HepG2 (cell line): Measurements from ENCODE around the gene F13B. TPM values are rescaled to one million over a fixed set of nuclear protein-coding genes. Genes with fewer than 3 reads are reported as not detected.

ENCODE experiments used
- ATAC-seq: fragments of 200-7000 bp; cut with Tn5 transposase; 3 replicates; pipeline ENCODE4 v1.9.1; 2020; ENCODE audit warnings: mild to moderate bottlenecking, moderate library complexity
- BruUV-seq: library from RNA; stranded (reverse); fragments of 400-500 nt; replicated peaks from 2 replicates; lab custom pipeline; 2021; lab: Mats Ljungman, UMichigan
- CTCF ChIA-PET: fragments of 300-600 bp; formaldehyde crosslinking; extraction: SDS; loops from one replicate; lab custom pipeline; 2021; ENCODE audit warnings: low total read pairs, inconsistent platforms, low intra/inter-chr PET ratio; lab: Yijun Ruan, JAX
- POLR2A ChIA-PET: fragments of 350-600 bp; sonication (Branson Sonifier 250); formaldehyde crosslinking; loops from one replicate; lab custom pipeline; 2020; ENCODE audit warnings: antibody characterized with exemption, inconsistent platforms; lab: Yijun Ruan, JAX
- DNase-seq: peaks from one replicate; pipeline ENCODE4 v3.0.0-alpha.2; 2015; ENCODE audit warnings: low spot score
- FAIRE-seq: peaks from 3 replicates; lab custom pipeline; 2011; peaks lifted over from hg19 to GRCh38; lab: Jason Lieb, UNC
- H2AFZ ChIP-seq: one replicate; pipeline ENCODE4 v1.6.1; 2011; ENCODE audit warnings: low read length, inconsistent platforms
- H3K27ac ChIP-seq: fragments of 300-600 bp; 3 replicates; pipeline ENCODE4 v1.8.0; 2011; ENCODE audit warnings: mixed run types, mild to moderate bottlenecking, mixed read lengths, low read length, inconsistent platforms; ENCODE audit not compliant: insufficient read depth; ENCODE audit errors: extremely low read length
- H3K27me3 ChIP-seq, 2 experiments: fragments of 200-600 bp in 1 of 2; 2 replicates in 1 of 2; 3 replicates in 1 of 2; pipeline versions ENCODE4 v1.6.0 to v1.8.0; 2011; ENCODE audit warnings: low read length in 2 of 2, mild to moderate bottlenecking in 2 of 2, moderate library complexity in 2 of 2, inconsistent platforms in 1 of 2; ENCODE audit not compliant: insufficient read depth in 2 of 2, control insufficient read depth in 1 of 2
- H3K36me3 ChIP-seq, 2 experiments: fragments of 200-600 bp in 1 of 2; replicated peaks in 1 of 2; 2 replicates in 1 of 2; 3 replicates in 1 of 2; pipeline versions ENCODE4 v1.5.1 to v1.8.0; 2011; ENCODE audit warnings: low read length in 2 of 2, inconsistent platforms in 1 of 2; ENCODE audit not compliant: insufficient read depth in 2 of 2, control insufficient read depth in 1 of 2
- H3K4me1 ChIP-seq: 2 replicates; pipeline ENCODE4 v1.5.1; 2012; ENCODE audit warnings: low read length, inconsistent platforms; ENCODE audit not compliant: insufficient read depth
- H3K4me2 ChIP-seq: 2 replicates; pipeline ENCODE4 v1.6.0; 2011; ENCODE audit warnings: low read depth, low read length, inconsistent platforms
- H3K4me3 ChIP-seq, 3 experiments: fragments of 200-600 bp in 1 of 3; sonication (generic), shearing (Covaris generic) in 1 of 3; replicated peaks in 1 of 3; 2 replicates each; pipeline ENCODE4 v1.5.1; 2011 to 2016; ENCODE audit warnings: low read length in 3 of 3, inconsistent platforms in 2 of 3, low read depth in 2 of 3, mild to moderate bottlenecking in 2 of 3, control low read depth in 1 of 3, mixed read lengths in 1 of 3; ENCODE audit not compliant: insufficient read depth in 1 of 3
- H3K79me2 ChIP-seq: one replicate; pipeline ENCODE4 v1.6.1; 2011; ENCODE audit warnings: low read length, inconsistent platforms; ENCODE audit not compliant: insufficient read depth
- H3K9ac ChIP-seq: 2 replicates; pipeline ENCODE4 v1.6.0; 2011; ENCODE audit warnings: mild to moderate bottlenecking, low read depth, low read length, inconsistent platforms; ENCODE audit not compliant: insufficient read depth
- H3K9me3 ChIP-seq: 2 replicates; pipeline ENCODE4 v1.5.1; 2012; ENCODE audit warnings: mild to moderate bottlenecking, low read length
- H4K20me1 ChIP-seq: 2 replicates; pipeline ENCODE4 v1.6.0; 2011; ENCODE audit warnings: inconsistent platforms, mild to moderate bottlenecking, low read length, moderate library complexity; ENCODE audit not compliant: insufficient read depth
- CEBPB ChIP-seq: IDR thresholded peaks from 2 replicates; pipeline ENCODE4 v1.6.1; 2011; ENCODE audit warnings: low read depth, low read length, improper control_type of control experiment, borderline replicate concordance
- GABPB1 ChIP-seq: IDR thresholded peaks from 2 replicates; pipeline ENCODE4 v1.6.1; 2016; ENCODE audit warnings: mild to moderate bottlenecking, missing genetic modification reagents, moderate library complexity, missing compliant biosample characterization
- HMGXB4 ChIP-seq, 2 experiments: sonication (generic) in 1 of 2; formaldehyde crosslinking in 1 of 2; IDR thresholded peaks; 2 replicates each; pipeline versions ENCODE4 v1.4.0 to v1.6.1; 2018 to 2020; ENCODE audit warnings: missing genetic modification reagents in 2 of 2, borderline replicate concordance in 1 of 2, low read depth in 1 of 2, mild to moderate bottlenecking in 1 of 2, missing biosample characterization in 1 of 2
- HOXA5 ChIP-seq: sonication (generic); formaldehyde crosslinking; IDR thresholded peaks from 2 replicates; pipeline ENCODE4 v1.4.0; 2020; ENCODE audit warnings: missing genetic modification reagents
- KDM6A ChIP-seq: IDR thresholded peaks from 2 replicates; pipeline ENCODE4 v1.6.1; 2016; ENCODE audit warnings: low read depth
- MAFF ChIP-seq: IDR thresholded peaks from 2 replicates; pipeline ENCODE4 v1.6.1; 2011; ENCODE audit warnings: low read depth, low read length, improper control_type of control experiment
- MAFK ChIP-seq, 2 experiments: IDR thresholded peaks in 1 of 2; conservative IDR thresholded peaks in 1 of 2; 2 replicates each; pipeline ENCODE4 v1.6.1; 2011; ENCODE audit warnings: improper control_type of control experiment in 2 of 2, low read length in 2 of 2
- SNAPC4 ChIP-seq: sonication (generic); formaldehyde crosslinking; IDR thresholded peaks from 2 replicates; pipeline ENCODE4 v1.4.0; 2020; ENCODE audit warnings: mild to moderate bottlenecking, missing genetic modification reagents
- ZNF335 ChIP-seq: sonication (generic); formaldehyde crosslinking; IDR thresholded peaks from 2 replicates; pipeline ENCODE4 v1.4.0; 2020; ENCODE audit warnings: missing genetic modification reagents
- WGBS: methylation state at CpG from one replicate; pipeline ENCODE4 v1.1.6; 2017; ENCODE audit warnings: low lambda C conversion rate; 5-methylcytosine and 5-hydroxymethylcytosine counted together
- in situ Hi-C: cut with HindIII; loops from 2 replicates; pipeline ENCODE4 v1.10.0; 2017; ENCODE audit warnings: low pct_unique_long_range_greater_than_20kb; ENCODE audit not compliant: extremely low pct_ligation_motif_present
- intact Hi-C: fragments of 100-400 bp; cut with micrococcal nuclease; formaldehyde crosslinking; loops from one replicate; pipeline ENCODE4 v1.10.0; 2022; ENCODE audit not compliant: unreplicated experiment
- polyA plus RNA-seq, 8 experiments: library from polyadenylated mRNA; depleted of rRNA in 3 of 8; stranded (reverse) in 7 of 8; unstranded in 1 of 8; fragments of >200 nt; fragmentation: Illumina TruSeq in 4 of 8; extraction: Trizol in 4 of 8; gene quantifications; 2 replicates each; pipeline versions ENCODE4 v1.2.1 to v1.2.3, GENCODE V29; 2011 to 2016; ENCODE audit warnings: low read depth in 4 of 8, missing spikeins in 1 of 8, mixed read lengths in 1 of 8; ENCODE audit not compliant: insufficient read depth in 1 of 8
- total RNA-seq, 5 experiments: library from RNA; depleted of rRNA; stranded (reverse); fragments of >200 nt; fragmentation: Illumina TruSeq; extraction: Trizol; gene quantifications; 2 replicates each; pipeline ENCODE4 v1.2.3, GENCODE V29; 2016; ENCODE audit warnings: low read depth in 1 of 5

The F13B gene
- total and polyA plus RNA-seq, 2 of the 13 experiments (the other 11 are each of a cell fraction or from before 2014, with no cell fraction given): 0.41 to 2.7 TPM

DNA sequence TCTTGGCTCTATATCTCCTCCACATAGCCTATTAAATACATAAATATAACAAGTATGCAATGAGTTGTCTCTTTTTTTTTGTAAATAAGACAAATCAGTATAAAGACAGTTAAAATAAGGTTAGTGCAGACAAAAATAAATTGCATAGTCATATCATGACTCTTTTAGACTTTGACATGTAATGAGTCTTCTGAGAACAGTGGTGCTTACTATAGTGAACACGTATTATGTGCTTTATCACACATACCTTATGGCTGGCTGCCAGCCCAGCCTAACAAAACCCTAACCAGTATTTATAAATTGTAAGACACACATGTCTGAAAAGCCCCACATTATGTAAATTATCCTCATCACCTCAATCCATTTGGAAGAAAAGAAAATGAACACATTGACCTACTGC lies 29.1 kb upstream of the F13B start:
- Histone ChIP-seq H2AFZ (no peak overlapping the region), H3K79me2 (no peaks in the 10 kb centered on the region), H3K27me3 (no peaks in the 10 kb centered on the region; a peak in 1 of 5 replicates), H3K36me3 (peaks cover 3 to 12% of the 10 kb centered on the region in 2 experiments; a peak in 3 of 5 replicates), H3K4me2 (no peak overlapping the region), H4K20me1 (no peaks in the 10 kb centered on the region), H3K27ac (no peak overlapping the region), H3K9me3 (no peaks in the 10 kb centered on the region), H3K4me1 (no peaks in the 10 kb centered on the region), H3K4me3 (no peak overlapping the region), H3K9ac (no peak overlapping the region)
- BruUV-seq: no TSS peak
- in situ Hi-C loops (no loop called here), intact Hi-C loops (no loop called here)
- CTCF ChIA-PET: no interaction called here
- ATAC-seq: no peak
- TF ChIP-seq ZNF335: no peak
- no peak for TF ChIP-seq KDM6A (CRISPR knock-in tag)
- TF ChIP-seq HMGXB4 (CRISPR knock-in tag; IDR thresholded peaks at IDR 0.05; ENCODE audit: borderline replicate concordance in 1 of 2, low read depth in 1 of 2): no peak
- no peak for TF ChIP-seq GABPB1 (CRISPR knock-in tag)
- POLR2A ChIA-PET: no interaction called here
- FAIRE-seq: no peak
- 92% methylated on average over 1 of the region's 1 CpG for WGBS
- no peak for DNase-seq

- Histone ChIP-seq H3K4me2 (no peak overlapping the region), H4K20me1 (no peaks in the 10 kb centered on the region), H3K9me3 (no peaks in the 10 kb centered on the region), H2AFZ (no peak overlapping the region), H3K27me3 (no peaks in the 10 kb centered on the region; a peak in 1 of 5 replicates), H3K27ac (no peak overlapping the region), H3K4me1 (no peaks in the 10 kb centered on the region), H3K9ac (no peak overlapping the region)
- no TSS peak for BruUV-seq
- intact Hi-C loops: no loop called here
- TF ChIP-seq CEBPB (peak; percentile 29; the same call in 1 of the 2 replicates), HOXA5 (CRISPR knock-in tag) (no peak), MAFK (conservative IDR thresholded peaks at IDR 0.05 in 1 of 2, IDR thresholded peaks at IDR 0.05 in 1 of 2; ENCODE audit: low read length in 2 of 2) (peak; percentile 78 to 81), SNAPC4 (CRISPR knock-in tag) (no peak), MAFF (peak; percentile 73)
- TF ChIP-seq, all 625 proteins: peak for 3
- DNase-seq (no peak), FAIRE-seq (no peak), ATAC-seq (no peak)
- no peaks in the 10 kb centered on the region for H3K79me2 ChIP-seq
- in situ Hi-C loops: no loop called here
- POLR2A ChIA-PET: no interaction called here
- H3K36me3 ChIP-seq: peaks cover 3 to 28% of the 10 kb centered on the region in 2 experiments; a peak in 3 of 5 replicates
- 98% methylated on average over 4 of the region's 4 CpGs for WGBS
- CTCF ChIA-PET: no interaction called here
- no peak overlapping the region for H3K4me3 ChIP-seq
These were observed 26.3 kb upstream of the F13B start for GRCh38 chr1:197093226-197093885.
